Left colon (tissue), 2 donors: ENCODE data around the gene PINK1. TPM values are rescaled to one million over a fixed set of nuclear protein-coding genes. Genes with fewer than 3 reads are reported as not detected.

ENCODE experiments used
- ATAC-seq: fragments of 200-7000 bp; cut with Tn5 transposase; one replicate; pipeline ENCODE4 v1.9.1; 2020; ENCODE audit warnings: mild to moderate bottlenecking, moderate library complexity
- DNase-seq, 2 donors: peaks; one replicate each; pipeline ENCODE4 v3.0.0-alpha.2; 2020
- intact Hi-C, 2 donors: fragments of 100-400 bp; cut with DNase I in 1 of 2; cut with micrococcal nuclease in 1 of 2; formaldehyde crosslinking; loops; one replicate each; pipeline versions ENCODE4 v1.11.2 to v1.14.0; 2022; cut with DNase I, micrococcal nuclease
- total RNA-seq, 2 donors: library from RNA; stranded (reverse); fragmentation: NEBNext Ultra II Directional; extraction: Animal tissue kit (Norgen Biotek cat#: 25700); gene quantifications; one replicate each; pipeline ENCODE4 v1.2.1, GENCODE V29; 2021
- donor health status: DM: no; HTN: no; CAD: no.
- donor health status: DM: yes; HTN: yes; CAD: no.

PINK1 gene
- total RNA-seq, 2 donors from 2014 or later, result 95.6 to 127 TPM

GRCh38 chr1:20634594-20635084 is 1.4 kb downstream of the PINK1 start:
- ATAC-seq (peak; percentile 61), DNase-seq (peak; percentile 56 to 60)
- intact Hi-C loops, result loop anchor here in 1 of 2 donors (5.0 kb wide), 1 partner anchor 112 kb away; no protein-coding TSS in a partner anchor

- DNase-seq, result no peak
- intact Hi-C loops, result loop anchor here in 1 of 2 donors (5.0 kb wide), 1 partner anchor 115 kb away; no protein-coding TSS in a partner anchor
- no peak for ATAC-seq
Observed at GRCh38 chr1:20636785-20637347, 3.6 kb downstream of the PINK1 start.

- ATAC-seq, result peak; percentile 79
- peak in 1 of 2 donors; percentile 55 for DNase-seq
- intact Hi-C loops, result loop anchor here in 1 of 2 donors (5.0 kb wide), 1 partner anchor 118 kb away; no protein-coding TSS in a partner anchor
Observed at GRCh38 chr1:20640183-20640597, 6.9 kb downstream of the PINK1 start.

GRCh38 chr1:20641975-20642374 is 8.7 kb downstream of the PINK1 start:
- ATAC-seq (no peak), DNase-seq (no peak)
- intact Hi-C loops, result loop anchor here in 1 of 2 donors (5.0 kb wide), 1 partner anchor 120 kb away; no protein-coding TSS in a partner anchor

- DNase-seq (no peak), ATAC-seq (no peak)
- intact Hi-C loops, result loop anchor here in 1 of 2 donors (5.0 kb wide), 1 partner anchor 121 kb away; no protein-coding TSS in a partner anchor
Observed at GRCh38 chr1:20643080-20643479, 9.8 kb downstream of the PINK1 start.

- intact Hi-C loops, result loop anchor here in 1 of 2 donors (5.0 kb wide), 1 partner anchor 122 kb away; no protein-coding TSS in a partner anchor
- DNase-seq (no peak), ATAC-seq (no peak)
Observed at GRCh38 chr1:20644416-20644815, 11.2 kb downstream of the PINK1 start.

- intact Hi-C loops, result no loop called here
- ATAC-seq, result no peak
- no peak for DNase-seq
Observed at GRCh38 chr1:20645414-20645813, 12.2 kb downstream of the PINK1 start.

- intact Hi-C loops, result no loop called here
- ATAC-seq (no peak), DNase-seq (no peak)
Observed at GRCh38 chr1:20648438-20648837, 15.2 kb downstream of the PINK1 start.

- peak; percentile 7 for ATAC-seq
- intact Hi-C loops, result no loop called here
- no peak for DNase-seq
Observed at GRCh38 chr1:20648946-20649345, 15.7 kb downstream of the PINK1 start.

- ATAC-seq, result no peak
Observed at GRCh38 chr1:20652300-20652699, 19.0 kb downstream of the PINK1 start.

GRCh38 chr1:20654104-20654690 is 20.9 kb downstream of the PINK1 start:
- DNase-seq, result no peak
- ATAC-seq, result peak; percentile 10
- intact Hi-C loops, result no loop called here

More at GRCh38 chr1:20652300-20652699, 19.0 kb downstream of the PINK1 start:
- intact Hi-C loops, result no loop called here
- no peak for DNase-seq

GRCh38 chr1:20657024-20657423 is 23.8 kb downstream of the PINK1 start:
- intact Hi-C loops, result no loop called here
- ATAC-seq, result no peak
- no peak for DNase-seq

GRCh38 chr1:20658166-20658915 is 25.1 kb downstream of the PINK1 start:
- intact Hi-C loops, result no loop called here
- DNase-seq, result no peak
- ATAC-seq, result no peak

GRCh38 chr1:20660363-20660762 is 27.1 kb downstream of the PINK1 start:
- intact Hi-C loops, result no loop called here
- DNase-seq, result no peak
- ATAC-seq, result peak; percentile 5

- DNase-seq (no peak), ATAC-seq (no peak)
- intact Hi-C loops, result no loop called here
Observed at GRCh38 chr1:20660847-20661206, 27.6 kb downstream of the PINK1 start.

- peak; percentile 96 for ATAC-seq
- intact Hi-C loops, result no loop called here
Observed at GRCh38 chr1:20661207-20662109, 28.2 kb downstream of the PINK1 start, which contains the start of gene DDOST. Gene DDOST, minus strand, starts transcription at chr1:20661369. Its CDS starts 19 bp downstream, at chr1:20661350.

GRCh38 chr1:20662110-20662475 is 28.8 kb downstream of the PINK1 start:
- DNase-seq (no peak), ATAC-seq (no peak)
- intact Hi-C loops, result no loop called here

More at GRCh38 chr1:20661207-20662109, 28.2 kb downstream of the PINK1 start, which contains the start of gene DDOST:
- DNase-seq, result peak; percentile 96 to 97

- ATAC-seq (no peak), DNase-seq (no peak)
- intact Hi-C loops, result no loop called here
Observed at GRCh38 chr1:20663365-20663764, 30.1 kb downstream of the PINK1 start.
